HG03095 (cell line): Measurements from ENCODE around the gene SLC6A13.
"Not testable (repeated sequence)": the region's sequence is repeated elsewhere in the genome, so short reads cannot be mapped to it uniquely, and the experiment has no call there.

Experiments
- ATAC-seq: cut with Tn5 transposase; IDR thresholded peaks from one replicate; pipeline ENCODE4 v1.9.1; 2021; ENCODE audit warnings: moderate library complexity; ENCODE audit not compliant: unreplicated experiment

SLC6A13 gene

DNA sequence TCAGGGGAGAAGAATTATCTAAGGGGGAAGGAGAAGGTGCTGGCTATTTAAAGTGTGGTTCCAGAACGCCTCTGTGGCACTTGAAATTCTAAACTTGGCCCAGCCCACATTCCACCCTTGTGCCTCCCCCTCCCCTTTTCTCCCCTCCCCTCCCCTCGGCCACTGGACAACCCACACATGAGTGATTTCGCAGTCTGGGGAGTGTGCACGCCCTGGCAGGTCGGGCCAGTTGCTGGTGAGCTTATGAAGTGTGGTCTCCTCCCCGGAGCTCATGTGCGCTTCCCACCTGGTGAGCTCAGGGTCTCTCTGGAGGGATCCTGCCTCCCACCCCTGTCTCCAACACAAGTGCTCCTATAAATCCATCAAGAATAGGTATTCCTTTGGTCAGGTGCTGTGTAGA is at the start of gene SLC6A13:
Gene SLC6A13 (minus strand): TSS at position 20 of the 400 bp plus-strand sequence. CDS start 2,784 bp downstream, outside the sequence.
- ATAC-seq: no peak

DNA sequence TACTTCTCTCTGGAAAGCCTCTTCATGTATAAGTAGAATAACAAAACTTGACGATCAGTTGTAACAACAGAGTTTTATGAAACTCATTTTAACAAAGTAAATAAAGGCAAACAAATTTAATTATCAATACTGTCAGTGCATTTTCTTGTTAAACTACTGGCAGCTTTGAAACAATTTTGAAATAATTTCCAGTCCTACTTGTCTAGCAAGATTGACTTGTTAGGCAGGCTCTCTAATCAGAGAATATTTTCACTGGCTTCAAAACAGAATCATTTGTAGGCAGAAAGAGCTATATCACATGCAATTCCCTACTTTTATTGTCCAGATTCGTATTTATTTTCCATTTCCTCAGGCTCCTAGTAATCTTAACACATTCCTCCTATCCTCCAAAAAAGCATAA is 45.9 kb upstream of the SLC6A13 start:
- ATAC-seq: no peak

DNA sequence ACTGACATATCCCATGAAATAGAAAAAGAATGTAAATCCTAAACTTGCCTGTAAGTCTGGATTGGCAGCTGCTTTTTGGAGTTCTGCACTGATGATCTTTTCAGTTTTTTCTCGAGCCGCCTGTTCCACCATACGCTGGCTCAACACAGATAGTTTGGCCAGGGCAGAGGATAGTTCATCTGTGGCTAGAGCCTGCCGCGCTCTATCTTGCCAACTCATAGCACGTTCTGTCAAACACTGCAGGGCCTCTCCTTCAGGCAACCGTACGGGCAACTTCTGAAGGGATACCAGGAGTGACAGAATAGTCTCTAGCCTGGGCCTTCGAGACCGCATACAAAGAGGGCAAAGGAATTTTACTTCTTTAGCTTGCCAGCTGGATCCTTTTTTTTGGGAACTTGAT is 44.8 kb upstream of the SLC6A13 start:
- no peak for ATAC-seq

DNA sequence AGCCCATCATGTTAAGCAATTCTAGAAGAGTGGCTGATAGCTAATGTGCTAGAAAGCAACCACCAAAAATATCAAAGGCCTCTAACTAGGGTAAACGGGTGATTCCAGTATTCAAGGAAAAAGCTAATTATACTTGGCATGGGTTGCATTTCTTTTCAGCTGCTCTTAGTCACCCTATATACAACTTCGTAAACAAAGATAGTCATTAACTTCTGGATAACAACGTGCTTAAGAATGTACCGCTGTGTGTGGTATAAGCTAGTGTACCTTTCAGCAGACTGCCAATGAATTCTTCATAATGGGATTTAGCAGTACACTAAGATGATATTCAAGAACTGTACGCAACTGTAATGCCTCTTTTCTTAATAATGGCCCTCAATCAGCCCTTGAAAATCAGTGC is 42.2 kb upstream of the SLC6A13 start:
- ATAC-seq: no peak

DNA sequence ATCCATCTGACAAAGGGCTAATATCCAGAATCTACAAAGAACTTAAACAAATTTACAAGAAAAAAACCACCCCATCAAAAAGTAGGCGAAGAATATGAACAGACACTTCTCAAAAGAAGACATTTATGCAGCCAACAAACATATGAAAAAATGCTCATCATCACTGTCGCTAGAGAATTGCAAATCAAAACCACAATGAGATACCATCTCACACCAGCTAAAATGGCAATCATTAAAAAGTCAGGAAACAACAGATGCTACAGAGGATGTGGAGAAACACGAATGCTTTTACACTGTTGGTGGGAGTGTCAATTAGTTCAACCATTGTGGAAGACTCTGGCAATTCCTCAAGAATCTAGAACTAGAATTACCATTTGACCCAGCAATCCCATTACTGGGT is 40.1 kb upstream of the SLC6A13 start:
- not testable (repeated sequence) for ATAC-seq

DNA sequence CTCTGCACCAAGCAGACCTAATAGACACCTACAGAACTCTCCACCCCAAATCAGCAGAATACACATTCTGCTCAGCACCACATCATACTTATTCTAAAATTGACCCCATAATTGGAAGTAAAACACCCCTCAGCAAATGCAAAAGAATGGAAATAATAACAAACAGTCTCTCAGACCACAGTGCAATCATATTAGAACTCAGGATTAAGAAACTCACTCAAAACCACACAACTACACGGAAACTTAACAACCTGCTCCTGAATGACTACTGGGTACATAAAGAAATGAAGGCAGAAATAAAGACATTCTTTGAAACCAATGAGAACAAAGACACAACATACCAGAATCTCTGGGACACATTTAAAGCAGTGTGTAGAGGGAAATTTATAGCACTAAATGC is 37.5 kb upstream of the SLC6A13 start:
- not testable (repeated sequence) for ATAC-seq

DNA sequence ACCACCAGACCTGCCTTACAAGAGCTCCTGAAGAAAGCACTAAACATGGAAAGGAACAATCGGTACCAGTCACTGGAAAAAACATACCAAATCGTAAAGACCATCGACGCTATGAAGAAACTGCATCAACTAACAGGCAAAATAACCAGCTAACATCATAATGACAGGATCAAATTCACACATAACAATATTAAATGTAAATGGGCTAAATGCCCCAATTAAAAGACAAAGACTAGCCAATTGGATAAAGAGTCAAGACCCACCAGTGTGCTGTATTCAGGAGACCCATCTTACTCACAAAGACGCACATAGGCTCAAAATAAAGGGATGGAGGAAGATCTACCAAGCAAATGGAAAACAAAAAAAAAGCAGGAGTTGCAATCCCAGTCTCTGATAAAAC is 36.9 kb upstream of the SLC6A13 start:
- not testable (repeated sequence) for ATAC-seq

DNA sequence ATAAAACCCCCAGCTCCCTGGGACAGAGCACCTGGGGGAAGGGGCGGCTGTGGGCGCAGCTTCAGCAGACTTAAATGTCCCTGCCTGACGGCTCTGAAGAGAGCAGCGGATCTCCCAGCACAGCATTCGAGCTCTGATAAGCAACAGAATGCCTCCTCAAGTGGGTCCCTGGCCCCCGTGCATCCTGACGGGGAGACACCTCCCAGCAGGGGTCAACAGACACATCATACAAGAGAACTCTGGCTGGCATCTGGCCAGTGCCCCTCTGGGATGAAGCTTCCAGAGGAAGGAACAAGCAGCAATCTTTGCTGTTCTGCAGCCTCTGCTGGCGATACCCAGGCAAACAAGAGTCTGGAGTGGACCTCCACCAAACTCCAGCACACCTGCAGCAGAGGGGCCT is 35.4 kb upstream of the SLC6A13 start:
- not testable (repeated sequence) for ATAC-seq

DNA sequence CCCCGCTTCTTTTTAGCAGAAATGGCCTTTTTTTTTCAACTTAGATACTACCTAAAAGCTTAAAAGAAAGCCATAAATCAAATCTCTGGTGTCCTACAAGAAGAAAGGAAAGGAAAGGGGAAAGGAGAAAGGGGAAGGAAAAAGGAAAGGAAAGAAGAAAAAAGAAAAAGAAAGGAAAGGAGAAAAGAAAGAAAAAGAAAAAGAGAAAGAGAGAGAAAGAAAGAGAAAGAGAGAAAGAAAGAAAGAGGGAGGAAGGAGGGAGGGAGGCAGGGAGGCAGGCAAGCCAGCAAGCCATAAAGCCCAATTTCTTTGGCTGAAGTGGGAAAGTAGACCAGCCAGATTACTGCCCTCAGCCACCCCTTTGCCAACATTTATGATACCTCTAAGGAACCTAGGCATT is 32.5 kb upstream of the SLC6A13 start:
- ATAC-seq: no peak

DNA sequence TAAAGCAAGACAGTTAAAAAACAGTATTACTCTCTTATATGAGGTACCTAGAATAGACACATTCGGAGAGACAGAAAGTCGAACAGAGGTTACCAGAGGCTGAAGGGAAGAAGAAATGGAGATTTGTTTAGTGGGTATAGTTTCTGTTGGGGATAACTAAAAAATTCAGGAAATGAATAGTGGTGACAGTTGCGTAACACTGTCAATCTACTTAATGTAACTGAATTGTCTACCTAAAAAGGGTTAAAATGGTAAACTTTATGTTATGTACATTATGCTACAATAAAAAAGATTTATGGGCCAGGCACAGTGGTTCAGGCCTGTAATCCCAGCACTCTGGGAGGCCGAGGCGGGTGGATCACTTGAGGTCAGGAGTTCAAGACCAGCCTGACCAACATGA is 30.6 kb upstream of the SLC6A13 start:
- no peak for ATAC-seq

DNA sequence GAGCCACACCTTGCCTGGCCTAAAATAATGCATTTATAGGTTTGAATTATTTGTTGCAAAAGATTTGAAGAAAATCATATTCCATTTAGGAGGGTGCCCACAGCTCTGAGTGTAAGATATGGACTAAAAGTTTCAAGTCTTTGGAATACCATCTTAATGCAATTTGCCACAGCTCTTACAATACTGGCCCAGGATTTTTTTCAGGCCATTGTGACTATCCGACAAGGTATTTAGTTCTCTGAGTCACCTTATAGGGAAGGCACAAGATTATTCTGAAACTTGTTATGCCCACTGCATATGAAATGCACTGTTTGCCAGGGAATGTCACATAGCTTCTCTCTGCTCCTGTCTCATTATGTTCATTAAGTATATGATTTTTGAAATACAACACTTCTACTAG is 29.6 kb upstream of the SLC6A13 start:
- no peak for ATAC-seq

DNA sequence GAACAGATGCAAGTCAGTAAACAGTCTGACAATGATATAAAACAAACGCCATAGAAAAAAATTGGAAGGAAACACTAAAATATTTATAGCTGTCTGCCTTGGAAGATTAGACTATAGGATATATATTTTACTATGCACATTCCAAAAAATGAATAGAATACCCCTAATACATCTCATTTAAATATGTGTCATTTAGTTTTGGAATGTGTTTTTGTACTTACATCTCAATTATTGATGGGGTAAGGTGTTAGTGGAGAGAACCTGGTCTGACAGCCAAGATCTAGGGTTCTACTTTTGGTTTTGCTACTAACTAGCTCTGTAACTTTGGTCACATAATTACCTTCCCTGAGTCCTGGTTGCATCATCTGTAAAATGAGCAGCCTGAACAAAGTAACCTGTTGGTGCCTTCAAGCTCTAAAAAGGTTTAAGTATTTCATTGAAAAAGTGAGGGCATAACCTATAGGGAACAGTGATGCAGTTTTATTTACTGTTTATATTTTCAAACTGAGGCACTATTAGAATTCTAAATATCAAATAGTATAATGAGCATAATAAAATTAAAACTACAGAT is 28.6 kb upstream of the SLC6A13 start:
- ATAC-seq: no peak

DNA sequence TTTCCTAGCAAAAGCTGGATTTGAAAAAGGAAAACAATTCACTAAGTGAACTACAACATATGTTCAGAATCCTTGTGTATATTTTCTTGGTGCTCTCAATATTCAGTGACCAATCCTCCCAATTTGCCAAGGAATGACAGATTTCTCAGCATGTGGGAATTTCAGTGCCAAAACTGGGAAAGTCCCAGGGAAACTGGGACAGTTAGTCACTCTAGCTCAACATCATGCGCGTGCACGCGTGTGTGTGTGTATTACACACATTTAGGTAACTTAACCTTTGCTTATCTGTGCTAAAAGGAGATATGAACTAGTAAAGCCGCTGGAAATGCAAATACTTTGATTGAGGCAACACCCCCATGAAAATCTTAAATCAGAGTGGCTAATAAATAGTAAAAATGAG is 26.1 kb upstream of the SLC6A13 start:
- no peak for ATAC-seq

DNA sequence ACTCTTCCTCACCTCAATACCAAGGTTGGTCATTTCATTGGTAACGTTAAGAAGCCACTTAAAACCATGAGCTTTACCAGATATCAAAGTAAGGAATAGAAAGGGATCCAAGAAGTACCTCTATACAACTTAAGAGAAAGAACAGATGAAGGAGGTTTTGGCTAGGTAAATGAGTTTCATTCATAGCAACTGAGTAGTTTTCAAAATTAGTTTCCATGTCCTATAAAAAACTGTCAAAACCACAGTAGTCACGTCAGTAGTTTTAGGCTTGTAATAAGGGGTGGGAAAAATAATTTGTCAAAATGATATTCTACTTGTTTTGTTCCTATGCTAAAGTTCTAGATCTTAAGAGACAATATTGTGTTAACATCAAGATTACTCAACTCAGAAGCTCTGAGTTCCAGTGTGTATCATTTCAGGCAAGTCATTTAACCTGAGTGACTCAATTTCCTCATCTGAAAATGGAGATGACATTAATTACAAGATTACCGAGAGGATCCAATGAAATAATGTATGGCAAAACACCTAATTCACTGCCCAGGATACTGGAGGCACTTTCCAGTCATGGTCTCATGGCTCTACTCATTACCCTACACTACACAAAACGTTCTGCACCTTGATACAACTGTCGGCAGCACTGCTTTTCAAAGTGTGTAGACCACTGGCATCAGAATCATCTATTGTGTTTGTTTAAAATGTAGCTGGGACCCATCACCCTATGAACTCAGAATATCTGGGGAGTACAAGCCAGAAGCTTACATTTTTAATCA is 24.1 kb upstream of the SLC6A13 start:
- no peak for ATAC-seq

DNA sequence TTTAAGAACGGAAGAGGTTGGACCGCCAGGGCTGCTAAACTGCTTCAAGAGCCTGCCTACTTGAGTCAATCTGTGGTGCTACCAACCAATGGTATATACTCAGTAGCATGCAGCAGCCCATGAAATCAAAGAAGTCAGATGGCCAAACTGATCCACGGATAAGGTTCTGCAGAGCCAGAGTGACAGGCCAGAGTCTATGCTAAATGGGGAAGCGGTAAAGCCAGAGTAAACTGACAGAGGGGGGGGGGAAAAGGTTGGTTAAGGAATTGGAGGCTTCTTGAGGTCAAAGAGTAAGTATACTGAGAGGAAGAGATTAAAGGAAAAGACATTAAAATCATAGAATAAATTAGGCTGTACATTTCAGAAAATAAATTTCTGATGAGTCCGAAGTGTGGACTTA is 15.4 kb upstream of the SLC6A13 start:
- ATAC-seq: no peak

DNA sequence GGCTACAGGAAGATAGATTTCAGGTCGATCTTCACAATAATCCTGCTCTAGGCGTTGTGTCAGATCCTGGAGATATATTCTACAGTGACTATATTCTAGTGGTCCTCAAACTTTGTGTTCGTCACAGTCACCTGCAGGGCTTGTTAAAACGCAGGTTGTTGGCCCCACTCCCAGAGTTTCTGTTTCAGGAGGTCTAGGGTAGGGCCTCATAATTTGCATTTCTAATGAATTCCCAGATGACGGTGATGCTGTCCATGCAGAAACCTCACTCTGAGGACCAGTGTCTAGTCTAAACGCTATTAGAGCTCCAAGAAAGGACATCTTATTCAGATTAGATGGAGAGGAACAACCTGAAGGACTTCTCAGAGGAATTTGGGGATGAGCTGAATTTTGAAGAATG is 13.2 kb upstream of the SLC6A13 start:
- ATAC-seq: no peak

DNA sequence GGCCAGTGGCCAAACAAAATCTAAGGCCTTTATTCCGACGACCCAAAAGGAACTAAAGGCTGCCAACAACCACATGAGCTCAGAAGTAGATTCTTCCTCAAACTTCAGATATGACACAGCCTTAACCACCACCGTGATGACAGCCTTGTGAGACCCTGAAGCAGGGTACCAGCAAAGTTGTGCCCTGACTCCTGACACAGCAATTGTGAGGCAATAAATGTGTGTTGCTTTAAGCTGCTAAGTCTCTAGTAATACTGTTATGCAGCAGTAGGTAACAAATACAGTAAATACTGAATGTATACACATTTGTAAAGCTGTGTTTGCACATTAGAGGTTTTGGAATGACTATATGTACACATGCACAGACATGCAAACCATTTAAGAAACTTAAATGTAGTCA is 10.7 kb upstream of the SLC6A13 start:
- ATAC-seq: no peak

DNA sequence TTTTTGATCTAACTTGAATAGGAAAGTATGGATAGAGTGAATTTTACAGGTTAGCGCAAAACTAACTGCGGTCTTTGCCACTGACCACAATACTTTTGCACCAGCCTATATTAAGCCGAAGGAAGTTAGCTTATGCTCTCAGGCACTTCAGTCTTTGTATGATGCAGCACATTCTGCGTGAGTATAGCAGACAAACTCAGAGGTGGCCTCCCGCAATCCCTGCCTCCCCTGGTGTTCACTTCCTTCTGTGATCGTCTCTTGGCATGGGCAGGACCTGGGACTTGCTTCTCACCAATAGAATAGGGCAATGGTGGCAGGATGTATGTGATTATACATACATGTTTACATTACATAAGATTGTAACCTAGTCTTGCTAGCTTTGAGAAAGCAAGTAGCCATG is 10.3 kb upstream of the SLC6A13 start:
- ATAC-seq: no peak

DNA sequence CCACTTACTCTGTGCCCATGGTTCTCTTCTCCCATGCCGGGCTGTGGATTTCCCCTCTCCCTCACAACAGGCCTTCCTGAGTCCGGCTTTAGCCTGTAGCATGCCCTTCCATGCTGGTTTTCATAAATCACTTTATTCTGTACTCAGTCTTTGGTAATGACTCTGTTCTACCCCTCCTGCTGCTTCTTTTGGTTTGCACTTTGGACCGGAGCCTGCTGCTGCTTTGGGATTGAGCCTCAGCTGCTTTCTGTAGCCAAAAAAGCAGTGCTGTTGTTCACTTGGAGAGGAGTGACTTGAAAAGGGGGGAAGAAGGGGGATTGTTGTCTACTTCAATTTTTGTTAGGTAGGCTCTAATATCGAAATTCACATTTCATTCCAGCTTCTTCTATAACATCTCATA is 8.5 kb upstream of the SLC6A13 start:
- ATAC-seq: no peak

DNA sequence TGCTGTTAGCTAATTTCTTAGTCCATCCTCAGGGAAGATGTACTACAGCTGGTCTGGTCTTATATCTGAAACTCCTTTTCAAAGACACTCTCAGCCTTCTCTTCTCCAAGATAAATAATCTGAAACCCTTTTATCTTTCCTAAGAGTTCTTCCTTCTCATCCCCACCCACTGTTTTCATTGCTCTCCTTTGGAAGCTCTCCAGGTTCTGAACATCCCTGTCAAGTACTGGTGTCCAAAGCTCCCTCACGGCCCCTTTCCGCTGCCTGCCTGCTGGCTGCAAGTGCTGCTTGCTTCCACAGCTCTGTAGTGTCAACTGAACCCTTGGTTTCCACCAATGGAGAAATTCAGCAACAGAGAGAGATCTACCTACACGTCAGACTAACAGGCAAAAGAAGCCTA is 6.6 kb upstream of the SLC6A13 start:
- no peak for ATAC-seq

DNA sequence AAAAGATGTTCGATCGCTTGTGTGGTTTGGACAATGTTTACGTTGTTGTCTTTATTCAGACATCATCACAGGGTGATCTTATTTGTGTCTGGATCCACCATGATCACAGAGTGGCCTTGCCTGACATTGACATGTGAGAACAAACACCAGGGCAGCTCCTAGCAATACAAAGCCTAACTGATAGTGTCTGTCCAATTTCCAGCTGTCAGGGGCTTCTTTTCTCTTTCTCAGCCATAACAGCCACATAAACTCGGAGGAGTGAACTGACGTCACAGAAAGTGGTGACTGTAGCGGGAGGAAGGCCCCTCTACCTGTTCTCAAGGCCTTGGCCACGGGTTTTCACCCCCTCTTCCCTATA is 5.8 kb upstream of the SLC6A13 start:
- no peak for ATAC-seq

DNA sequence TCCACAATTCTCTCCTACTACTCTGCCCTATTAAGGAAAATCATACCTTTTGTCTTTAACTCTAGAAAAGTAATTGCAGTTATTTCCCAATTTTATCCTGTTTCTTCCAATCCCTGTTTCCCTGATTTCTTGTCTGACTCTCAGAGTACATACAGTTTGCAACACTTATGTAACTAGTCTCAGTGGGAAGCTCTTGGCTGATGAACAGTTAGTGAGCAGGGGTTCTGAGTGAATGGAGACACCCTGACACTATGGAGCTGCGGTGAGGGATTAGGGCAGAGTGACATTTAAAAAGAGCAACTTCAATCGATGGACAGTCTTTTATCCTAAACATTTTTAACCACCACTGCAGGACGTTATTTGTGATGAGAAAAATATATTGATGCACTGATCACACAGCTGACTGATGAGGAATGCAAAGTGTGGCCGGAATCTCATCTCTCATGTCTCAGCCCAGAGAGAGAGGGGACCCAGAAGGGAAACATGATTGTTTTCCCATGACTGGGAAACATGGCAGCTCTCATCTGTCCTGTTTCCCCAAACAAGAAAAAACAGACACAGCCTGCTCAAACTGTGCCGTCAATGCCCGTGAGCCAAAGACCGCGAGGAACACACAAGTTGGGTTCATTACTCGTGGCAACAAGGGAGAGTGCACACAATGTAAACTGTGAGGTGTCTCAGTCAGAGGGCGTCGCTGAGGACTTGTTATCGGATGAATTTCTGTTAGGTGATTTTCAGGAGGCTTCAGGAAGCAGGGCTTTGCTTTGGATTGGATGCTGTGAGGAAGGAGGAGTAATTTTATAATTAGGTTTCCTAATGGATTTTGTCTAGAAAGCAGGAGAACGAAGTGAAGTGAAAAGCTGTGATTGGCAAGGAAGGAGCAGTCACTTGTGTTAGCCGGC is 5.2 kb upstream of the SLC6A13 start:
- no peak for ATAC-seq
